HG02840 (cell line): Measurements from ENCODE around the gene AEN.
A peak's percentile ranks its signal among the peaks of the same experiment; 100 is the strongest.

ENCODE experiments used
- ATAC-seq: cut with Tn5 transposase; IDR thresholded peaks from one replicate; pipeline ENCODE4 v1.9.1; 2021; ENCODE audit warnings: mild to moderate bottlenecking, moderate library complexity, moderate number of reproducible peaks; ENCODE audit not compliant: unreplicated experiment, low FRiP score

AEN gene, protein sequence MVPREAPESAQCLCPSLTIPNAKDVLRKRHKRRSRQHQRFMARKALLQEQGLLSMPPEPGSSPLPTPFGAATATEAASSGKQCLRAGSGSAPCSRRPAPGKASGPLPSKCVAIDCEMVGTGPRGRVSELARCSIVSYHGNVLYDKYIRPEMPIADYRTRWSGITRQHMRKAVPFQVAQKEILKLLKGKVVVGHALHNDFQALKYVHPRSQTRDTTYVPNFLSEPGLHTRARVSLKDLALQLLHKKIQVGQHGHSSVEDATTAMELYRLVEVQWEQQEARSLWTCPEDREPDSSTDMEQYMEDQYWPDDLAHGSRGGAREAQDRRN

DNA sequence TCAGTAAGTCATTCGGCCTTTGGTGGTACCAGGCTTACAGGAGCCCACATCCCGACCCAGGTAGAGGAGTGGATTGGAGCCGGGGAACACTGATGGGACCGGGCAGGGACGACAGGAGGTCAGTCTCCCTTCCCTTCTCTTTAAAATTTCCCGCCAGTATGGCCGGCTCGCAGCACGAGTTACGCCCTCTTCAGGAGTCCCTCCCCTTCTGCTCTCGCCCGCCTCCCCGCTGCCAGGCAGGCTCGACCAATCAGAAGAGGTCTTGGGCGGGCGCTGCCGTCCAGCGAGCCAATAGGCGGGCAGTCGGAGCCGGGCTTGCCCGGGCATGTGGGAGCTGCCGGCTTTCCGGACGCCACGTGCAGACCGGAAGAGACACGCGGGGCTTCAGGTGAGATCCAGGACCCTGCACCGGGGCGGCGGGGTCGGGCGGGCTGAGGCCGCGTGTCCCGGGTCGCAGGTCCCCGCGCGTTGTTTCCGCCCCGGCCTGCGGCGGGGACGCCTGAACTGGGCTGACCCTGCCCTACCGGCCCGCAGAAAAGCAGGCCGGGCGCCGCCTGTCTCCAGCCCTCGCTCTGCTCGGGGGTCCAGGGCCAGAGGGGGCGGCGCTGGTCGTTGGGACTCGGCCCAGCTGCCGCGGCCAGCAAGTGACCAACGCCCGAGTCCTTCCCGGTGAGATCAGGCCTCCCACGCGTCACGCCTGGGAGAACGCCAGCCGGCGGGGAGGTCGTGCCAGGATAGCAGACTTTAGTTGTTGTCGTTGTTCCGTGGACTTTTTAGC is at the start of gene AEN:
TSS of gene AEN (plus strand) at position 346 of the 778 bp plus-strand sequence. CDS start 4,870 bp downstream, outside the sequence.
- peak; percentile 96 for ATAC-seq

DNA sequence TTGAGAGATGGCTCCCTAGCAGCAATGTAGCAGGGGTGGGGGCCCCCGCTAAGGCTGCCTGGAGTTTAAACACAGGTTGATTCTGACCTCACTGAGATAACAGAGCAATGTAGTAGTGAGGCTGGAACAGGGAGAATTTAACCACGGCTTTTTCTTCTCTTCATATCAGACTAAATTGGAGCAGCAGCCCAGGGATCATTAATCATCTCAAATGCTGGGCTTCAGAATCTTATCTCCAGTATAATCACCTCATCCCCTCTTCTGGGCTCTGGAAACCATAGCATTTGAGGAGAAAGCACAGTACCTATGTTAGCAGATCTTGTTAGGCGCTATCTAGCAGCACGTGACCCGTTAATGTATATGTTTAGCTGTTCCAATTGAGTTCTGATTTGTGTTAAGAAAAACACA is 49.3 kb upstream of the AEN start:
- no peak for ATAC-seq

DNA sequence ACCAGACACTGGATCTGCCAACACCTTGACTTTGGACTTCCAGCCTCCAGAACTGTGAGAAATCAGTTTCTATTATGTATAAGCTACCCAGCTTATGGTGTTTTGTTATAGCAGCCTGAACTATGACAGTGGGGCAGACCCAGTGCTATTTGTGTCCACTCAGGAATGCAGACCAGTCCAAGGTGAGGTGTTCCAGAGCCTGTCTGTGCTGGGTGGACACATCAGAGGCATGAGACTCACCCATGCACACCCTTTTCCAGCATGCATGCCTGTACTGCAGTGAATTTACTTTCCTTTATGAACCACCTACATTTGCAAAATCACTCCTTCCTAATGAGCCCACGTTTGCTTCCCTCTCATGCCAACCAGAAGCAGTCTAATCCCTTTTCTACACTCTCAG is 47.1 kb upstream of the AEN start:
- no peak for ATAC-seq

DNA sequence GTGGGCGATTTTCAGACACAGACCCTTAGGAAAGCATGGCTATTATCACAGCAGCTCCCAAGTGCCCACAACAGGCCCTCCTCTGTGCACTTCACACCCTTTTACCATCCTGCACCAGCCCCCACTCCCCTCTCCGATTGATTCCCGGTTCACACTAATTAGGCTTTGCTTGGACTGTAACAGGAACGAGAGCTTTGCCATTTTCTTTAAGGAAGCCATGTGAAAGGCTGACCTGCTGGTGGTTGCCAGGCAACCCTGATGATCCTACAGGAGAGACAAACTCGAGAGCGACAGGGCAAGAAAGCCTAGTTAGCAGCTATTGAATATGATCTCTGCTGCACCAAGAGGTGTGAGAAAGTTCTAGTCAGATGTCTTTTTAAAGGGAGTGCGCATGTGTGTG is 46.5 kb upstream of the AEN start:
- ATAC-seq: no peak

DNA sequence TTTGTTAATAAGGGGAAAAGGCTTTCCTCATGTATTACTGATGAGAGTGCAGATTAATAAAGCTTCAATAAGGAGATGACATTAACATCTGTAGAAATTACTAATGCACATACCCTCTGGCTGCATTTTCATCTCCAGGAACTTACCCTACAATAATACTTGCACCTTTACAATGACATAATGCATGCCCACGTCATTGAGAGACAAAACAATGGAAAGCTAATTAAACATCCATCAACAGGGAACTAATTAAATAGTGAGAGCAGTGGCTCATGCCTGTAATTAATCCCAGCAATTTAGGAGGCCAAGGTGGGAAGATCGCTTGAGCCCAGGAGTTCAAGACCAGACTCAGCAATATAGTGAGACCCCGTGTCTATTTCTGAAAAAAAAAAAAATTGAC is 41.8 kb upstream of the AEN start:
- no peak for ATAC-seq

DNA sequence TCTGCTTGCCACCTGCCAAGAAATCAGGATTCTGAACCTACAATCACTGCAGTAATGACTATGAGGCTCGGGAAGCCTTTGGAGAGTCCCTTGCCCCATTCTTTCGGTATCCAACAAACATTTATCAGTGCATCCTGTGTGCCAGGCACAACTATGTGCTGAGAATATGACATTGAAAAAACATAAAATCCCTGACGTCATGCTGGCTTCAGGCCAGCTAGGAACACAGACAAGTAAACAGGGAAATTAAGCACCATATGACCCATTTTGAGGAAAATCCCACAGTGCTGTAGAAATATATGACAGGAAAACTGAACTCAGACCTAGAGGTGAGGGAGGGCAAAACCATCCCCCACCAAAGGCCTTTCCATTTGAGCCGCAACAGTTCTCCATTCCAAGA is 40.6 kb upstream of the AEN start:
- no peak for ATAC-seq

DNA sequence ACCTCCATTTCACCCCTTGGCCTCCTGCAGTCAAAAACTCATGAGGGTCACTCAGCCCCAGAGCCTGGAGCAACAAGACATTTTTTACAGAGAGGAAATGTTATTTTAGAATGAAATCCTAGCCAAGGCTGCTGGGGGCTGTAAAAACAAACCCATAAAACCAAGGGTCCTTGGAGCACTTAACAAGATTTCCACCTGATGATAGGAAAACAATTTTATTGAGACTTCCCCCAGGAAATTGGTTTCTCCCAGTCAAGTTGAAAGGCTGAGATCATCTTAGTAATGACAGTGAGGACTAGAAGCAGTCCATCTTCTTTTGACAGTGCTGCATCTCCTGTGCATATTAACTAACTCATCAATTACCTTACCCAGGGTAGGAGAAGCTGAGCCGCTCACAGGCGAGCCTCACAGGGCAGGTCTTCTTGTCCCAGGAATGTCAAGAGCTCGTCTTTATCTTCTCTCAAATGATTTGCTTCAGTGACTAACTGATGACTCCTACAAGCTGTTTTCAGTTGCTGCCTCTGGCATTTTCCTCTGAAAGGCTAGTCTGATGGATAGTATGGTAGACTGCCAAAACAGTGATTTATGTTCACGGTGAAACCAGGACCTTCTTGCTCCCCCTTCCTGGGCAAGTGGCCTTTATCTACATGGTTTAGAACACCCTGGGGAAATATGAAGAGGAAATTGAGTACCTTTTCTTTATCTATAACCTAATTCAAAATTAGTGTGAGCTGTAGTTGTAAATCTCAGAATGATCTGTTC is 34.6 kb upstream of the AEN start:
- no peak for ATAC-seq

DNA sequence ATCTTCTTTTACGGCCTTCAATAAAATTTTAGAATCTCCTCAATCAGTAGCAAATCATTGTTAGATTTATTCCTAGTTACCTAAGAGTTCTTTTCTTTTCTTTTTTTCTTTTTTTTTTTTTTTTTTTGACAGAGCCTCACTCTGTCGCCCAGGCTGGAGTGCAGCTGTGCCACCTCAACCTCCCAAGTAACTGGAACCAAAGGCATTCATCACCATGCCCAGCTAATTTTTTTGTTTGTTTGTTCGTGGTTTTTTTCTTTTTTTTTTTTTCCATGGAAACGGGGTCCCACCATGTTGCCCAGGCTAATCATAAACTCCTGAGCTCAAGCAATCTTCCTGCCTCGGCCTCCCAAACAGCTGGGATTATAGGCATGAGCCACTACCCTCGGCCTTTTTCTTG is 30.4 kb upstream of the AEN start:
- no peak for ATAC-seq

DNA sequence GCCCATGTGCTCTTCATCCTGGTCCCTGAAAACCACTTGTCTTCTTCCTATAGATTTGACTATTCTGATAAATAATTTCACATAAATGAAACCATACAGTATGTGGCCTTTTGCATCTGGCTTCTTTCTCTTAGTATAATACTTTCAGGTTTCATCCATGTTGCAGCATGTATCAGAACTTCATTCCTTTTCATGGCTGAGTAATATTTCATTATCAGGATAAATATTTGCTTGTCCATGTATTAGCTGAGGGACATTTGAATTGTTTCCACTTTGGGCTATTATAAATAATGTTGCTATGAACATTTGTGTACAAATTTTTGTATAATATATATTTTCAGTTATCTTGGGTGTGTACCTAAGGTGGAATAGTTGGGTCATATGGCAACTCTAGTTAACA is 29.8 kb upstream of the AEN start:
- no peak for ATAC-seq

DNA sequence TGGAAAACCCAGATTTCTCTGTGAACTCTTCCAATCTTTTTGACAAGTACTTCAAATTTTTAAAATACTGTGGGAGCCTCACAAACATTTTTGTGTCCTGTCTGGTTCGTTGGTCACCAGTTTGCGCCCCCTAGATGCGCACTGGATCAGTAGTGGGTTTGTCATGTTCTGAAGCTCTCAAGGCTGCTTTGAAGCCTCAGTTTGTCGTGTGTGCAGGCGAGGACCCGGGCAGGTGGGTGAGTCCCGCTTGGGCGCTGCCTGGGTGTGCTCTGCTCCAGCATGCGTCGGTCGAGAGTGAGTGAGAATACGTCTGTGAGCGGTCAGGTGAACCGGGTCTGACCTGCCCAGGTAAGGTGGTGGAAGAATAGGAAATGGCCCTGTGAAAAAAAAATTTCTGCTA is 17.3 kb upstream of the AEN start:
- ATAC-seq: no peak

DNA sequence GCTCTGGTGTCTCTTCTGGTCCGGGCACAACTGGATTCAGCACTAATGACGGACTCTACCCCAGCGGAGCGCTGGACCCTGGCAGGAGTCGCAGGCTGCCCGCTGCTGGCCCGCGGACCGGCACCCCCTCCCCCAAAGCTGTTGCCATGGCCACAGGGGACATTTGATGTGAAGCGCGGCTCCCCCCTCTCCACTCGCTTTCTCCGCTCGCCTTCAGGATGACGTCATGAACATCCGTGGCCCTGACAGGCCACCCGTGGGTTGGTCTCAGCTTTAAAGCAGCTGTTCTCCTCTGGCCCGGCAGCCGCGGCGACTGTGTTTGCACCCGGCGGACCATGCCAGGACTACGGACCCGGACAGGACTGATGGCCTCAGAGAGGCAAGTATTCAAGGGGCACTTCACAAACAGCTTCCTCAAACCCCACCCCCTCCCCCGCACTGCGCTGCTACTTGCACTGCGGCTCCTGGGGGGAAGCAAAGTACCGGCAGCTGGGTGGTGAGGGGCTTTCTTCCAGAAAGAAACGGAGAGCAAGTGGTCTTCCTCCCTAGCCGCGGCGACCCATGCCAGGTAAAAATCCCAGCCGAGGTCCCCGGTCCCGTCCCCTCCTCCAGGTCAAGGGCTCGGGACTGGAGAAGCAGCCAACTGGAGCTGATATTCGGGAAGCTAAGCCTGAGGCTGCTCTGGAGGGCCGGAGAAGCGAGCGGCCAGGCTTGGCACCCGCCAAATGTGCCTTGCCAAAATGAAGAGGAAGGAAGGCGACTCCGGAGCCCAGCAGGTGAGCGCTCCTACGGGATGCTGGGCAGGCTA is 16.6 kb upstream of the AEN start:
- ATAC-seq: no peak

DNA sequence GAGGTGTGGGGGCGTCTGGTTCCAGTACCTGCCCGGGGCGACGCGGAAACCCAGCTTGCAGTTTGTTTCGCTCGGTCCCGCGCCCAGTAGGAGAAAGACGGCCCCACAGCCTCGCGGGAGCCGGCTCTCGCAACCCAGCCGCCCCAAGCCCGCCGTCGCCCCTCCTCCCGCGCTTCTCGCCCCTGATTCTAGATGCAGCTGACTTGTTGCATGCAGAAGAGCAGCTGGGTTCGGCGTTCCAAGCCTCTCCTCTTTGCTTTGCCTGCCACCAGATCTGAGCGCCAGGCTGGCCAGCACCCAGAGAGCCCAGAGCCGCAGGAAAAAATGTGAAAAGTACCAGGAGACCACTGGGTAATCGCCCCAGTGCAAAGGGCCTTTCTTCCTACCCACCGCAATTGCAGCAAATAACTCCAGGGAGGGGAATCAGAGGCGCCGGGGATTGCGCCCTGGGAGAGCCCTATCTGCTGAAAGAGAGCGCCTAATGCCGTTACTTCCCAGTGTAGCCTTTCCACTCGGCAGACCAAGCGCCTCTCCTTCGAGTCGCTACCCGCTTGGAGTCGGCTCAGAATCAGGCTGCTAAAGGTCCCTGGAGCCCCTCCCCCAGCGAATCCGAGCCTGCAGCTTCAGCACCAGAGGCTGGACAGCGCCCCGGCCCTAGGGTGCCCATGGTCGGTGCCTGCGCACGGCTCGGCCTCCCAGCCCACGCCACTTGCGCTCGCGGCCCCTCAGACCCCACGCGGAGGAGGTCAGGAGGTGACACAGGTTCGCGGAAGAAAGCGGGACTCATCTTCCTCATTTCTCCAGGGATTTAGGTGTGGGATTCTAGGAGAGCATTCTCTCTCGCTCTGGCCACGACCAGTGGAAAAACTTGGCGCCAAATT is 15.7 kb upstream of the AEN start:
- no peak for ATAC-seq

DNA sequence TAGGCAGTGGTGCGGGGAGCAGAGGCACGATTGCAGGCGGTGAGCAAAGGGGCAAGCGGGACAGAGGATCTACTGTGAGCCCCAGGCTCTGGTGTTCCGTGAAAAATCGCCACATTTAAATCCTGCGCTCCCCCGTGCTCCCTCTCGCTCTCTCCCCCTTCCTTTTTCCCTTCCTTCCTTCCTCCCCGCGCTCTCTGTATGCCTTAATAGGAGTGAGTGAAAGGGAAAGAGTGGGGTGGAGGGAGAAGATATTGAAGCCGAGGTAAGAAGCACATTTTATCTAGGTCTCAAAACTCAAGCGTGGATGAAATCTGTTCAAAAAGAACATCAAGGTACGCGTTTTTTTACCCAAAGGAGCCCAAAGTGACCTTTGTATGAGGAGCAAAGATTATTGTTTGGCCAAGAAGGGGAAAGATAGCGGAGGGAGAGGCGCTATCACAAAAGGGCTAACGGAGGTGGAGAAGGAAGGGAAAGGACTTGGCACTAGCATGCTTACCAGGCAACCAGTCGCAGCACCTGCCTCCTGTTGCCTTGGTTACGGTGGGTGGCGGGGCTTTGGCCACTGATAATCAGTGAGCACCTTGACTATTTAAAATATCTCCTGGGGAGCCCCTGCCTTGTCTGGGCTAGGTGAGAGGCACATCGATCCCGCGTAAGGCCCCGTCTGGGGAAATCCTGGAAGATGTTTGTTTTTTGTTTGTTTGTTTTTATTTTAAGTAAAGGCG is 14.9 kb upstream of the AEN start:
- no peak for ATAC-seq

DNA sequence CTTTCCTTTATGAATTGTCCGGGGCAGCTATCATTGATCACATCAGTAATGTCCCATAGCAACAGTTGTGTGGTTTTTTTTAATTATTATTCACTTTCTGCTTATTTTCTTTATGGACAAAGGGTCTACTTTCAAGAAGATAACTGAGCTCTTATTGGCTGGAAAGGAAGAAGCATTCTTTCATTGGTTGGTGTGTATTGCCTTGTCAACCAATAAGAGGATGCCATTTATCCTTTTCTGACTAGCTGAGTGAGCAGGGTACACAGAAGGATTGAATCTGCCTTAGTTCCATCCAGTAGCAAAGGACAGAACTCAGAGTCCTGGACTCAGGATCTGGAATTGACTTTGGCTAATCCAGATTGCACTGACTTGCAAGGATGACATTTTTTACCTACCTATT is 13.2 kb upstream of the AEN start:
- no peak for ATAC-seq

DNA sequence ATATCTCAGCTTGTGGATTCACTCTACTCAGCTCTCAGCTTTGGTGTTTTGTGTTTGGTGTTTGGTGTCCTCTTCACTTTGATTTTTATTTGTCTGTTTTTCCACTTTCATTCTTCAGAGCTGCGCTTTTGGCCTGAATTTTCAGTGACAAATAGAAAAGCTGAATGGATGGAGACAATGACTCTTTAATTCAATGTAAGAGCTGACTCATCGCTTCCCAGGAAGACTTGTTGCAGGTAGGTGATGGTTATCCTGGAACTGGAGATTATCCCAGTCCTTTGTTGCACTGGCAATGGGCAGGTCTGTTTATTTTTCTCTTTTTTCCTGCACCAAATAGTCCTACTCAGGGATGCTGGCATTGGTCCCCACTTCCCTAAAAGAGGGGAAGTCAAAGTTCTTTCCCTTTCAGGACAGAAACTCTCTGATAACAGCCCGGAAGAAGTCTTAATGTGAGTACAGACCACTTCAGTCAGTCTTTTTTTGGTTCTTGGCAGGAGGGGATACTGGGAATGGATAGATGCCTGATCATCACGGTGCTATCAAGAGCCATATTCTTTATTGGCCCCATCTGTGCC is 12.4 kb upstream of the AEN start:
- ATAC-seq: no peak

DNA sequence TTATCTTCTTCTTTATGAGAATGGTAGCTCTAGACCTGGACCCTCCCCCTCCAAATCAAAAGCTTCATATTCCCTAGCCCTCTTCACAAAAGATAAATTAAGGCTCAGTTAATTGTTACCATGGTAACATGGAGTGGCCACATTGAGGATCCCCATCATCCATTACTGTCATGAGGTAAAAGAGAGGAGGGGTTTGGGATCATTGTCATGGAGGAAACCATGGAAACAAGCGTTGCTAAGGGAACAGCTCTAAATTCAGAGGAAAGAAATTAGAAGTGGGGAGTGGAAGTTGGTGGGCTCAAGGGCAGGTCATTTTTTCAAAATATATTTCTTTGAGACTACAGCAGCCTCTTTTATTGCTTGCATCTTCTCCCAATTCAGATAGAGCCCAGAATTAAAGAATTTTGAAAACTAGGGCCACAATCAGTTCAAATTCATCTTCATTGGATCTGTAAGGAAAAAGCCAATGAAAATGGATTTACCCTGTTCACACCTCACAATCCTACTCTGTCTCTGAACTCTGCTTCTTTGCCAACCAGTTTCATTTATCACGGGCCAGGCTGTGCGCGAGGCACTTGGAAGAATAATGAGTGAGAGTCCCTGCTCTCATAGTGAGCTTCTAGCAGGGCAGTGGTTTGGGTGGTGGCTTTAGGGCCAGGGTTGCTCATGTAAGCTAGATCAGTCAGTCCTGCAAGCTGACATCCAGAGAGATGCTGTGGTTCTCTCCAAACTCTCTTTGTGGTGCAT is 11.6 kb upstream of the AEN start:
- no peak for ATAC-seq

DNA sequence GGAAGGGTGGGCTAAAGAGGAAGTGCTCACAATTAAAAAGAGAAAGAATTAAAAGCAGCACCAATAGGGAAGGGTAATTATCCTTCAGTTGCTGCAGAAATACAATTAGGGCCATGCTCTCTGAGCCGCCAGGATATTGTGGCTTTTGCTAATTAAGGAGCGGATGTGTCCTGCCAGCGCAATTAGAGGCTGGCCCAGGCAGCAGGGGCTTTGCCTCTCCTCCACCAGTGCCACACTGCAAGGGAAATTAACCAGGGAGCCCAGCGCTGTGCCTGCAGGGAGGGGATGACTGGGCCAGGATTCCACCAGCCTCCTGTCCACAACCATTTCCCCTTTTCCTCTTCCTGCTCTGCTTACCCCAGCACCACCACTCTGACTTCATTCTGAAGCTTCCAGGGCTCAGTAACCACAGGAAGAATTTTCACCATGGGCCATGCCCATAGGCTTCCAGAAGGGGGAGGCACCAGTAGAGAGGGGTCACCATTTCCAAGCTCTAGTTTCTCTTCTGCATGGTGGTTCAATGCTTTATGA is 10.4 kb upstream of the AEN start:
- ATAC-seq: no peak
